Measurements from ENCODE around the gene STAG3.
"Not testable (repeated sequence)": the region's sequence is repeated elsewhere in the genome, so short reads cannot be mapped to it uniquely, and the experiment has no call there.

STAG3 gene

DNA sequence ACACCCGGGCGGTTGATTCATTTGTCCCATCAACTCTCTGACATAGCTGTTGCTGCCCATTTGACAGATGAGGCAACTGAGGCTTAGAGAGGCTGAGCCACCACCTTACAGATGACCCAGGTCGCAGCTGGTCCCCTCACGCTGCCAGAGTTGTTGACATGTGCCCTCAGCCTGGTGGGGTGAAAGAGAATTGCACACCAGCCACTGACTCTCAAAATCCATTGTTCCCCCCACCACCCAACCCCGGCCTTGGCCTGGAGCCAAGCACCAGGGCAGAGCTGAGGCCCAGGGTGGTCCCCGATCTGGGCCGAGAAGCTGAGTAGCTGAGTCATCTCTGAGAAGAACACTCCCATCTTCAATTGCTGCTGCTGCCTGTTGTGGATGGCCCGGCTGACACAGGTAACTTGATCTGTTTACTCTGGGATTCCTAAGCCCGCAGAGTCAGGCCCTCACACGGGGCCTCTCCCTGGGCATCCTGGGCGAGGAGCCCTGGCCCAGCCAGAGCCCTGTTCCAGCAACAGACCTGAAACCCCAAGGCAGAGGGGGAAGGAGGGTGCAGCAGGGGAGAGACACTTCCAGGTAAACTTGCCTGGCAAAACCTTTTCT is 69.5 kb downstream of the STAG3 start:
- DNase-seq (ENCODE audit: low read depth): no peak

DNA sequence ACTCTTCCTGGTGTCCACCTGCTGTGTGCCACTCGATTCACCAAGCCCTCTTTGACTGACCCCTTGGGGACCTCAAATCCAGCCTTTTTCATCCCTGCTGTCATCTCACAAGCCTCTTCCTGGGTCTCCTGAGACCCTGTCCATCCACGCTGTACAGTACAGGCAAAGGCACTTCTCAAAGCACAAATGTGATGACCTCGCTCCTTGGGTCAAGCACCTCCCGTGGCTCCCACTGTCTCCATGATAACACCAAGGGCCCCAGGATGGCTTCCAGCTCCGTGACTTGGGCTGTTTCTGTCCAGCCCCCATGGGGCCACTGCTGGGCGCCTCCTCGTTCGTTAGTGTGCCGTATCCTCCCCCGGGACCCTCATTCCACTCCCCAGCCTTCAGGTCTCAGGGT is 70.8 kb downstream of the STAG3 start:
- DNase-seq (ENCODE audit: low read depth): no peak

DNA sequence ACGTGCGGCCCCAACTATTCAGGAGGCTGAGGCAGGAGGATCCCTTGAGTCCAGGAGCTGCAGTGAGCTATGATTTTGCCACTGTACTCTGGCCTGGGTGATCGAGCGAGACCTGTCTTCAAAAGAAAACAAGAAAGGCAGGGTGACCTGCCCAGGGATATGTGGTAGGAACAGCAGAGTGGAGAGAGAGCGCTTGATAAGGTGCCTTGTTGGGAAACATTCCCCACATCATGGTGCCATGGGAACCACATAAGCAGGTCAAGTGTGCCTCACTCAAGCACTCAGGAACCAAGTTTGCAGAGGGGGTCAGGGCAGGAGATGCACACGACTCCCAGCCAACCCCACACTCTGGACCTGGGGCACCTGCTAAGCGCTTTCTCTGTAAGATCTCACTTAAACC is 79.3 kb downstream of the STAG3 start:
- no peak for DNase-seq (ENCODE audit: low read depth)

DNA sequence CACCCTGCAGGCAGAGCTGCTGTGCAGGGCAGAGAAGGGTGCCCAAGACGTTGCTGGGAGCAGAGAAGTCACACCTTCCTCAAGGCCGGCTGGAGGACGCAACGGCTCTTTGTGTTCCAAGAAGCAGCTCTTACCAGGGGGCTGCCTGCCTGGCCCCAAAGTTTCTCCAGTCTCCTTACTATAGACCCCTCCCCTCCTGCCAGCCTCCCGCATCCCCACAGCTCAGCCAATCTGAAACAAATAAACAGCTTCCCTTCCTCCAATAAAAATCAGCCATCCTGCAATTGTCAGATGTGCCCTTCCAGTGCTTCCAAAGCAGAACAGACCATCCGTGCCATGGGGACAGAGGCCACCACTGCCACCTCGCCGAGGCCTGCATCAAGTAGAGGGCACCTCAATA is 82.3 kb downstream of the STAG3 start:
- not testable (repeated sequence) for DNase-seq (ENCODE audit: low read depth)

DNA sequence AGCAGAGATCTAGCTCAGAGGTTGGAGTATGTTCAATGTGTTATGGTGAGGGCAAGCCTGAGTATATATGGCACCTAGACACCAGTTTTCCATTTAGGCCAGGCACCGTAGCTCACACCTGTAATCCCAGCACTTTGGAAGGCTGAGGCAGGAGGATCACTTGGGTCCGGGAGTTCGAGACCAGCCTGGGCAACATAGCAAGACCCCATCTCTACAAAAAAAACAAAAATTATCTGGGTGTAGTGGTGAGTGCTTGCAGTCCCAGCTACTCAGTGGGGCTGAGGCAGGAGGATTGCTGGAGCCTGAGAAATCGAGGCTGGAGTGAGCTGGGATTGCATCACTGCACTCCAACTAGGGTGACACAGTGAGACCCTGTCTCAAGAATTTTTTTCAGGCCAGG is 85.2 kb downstream of the STAG3 start:
- not testable (repeated sequence) for DNase-seq (ENCODE audit: low read depth)
